GM12872 (cell line): ENCODE measurements around the gene GRIK5.

Experiments used
- CTCF ChIP-seq: IDR thresholded peaks from 3 replicates; pipeline ENCODE4 v1.5.1; 2011; ENCODE audit warnings: low read depth, mild to moderate bottlenecking, low read length, moderate library complexity; ENCODE audit not compliant: insufficient read depth

Gene GRIK5

GRCh38 chr19:41987141-41987860, 82.7 kb downstream of the GRIK5 start:
- TF ChIP-seq CTCF, result no peak

- TF ChIP-seq CTCF, result no peak
Observed at GRCh38 chr19:41984961-41985360, 85.0 kb downstream of the GRIK5 start.

GRCh38 chr19:41981724-41982123, 88.3 kb downstream of the GRIK5 start:
- TF ChIP-seq CTCF, result no peak

- TF ChIP-seq CTCF, result no peak
Observed at GRCh38 chr19:41978470-41978869, 91.5 kb downstream of the GRIK5 start.

- TF ChIP-seq CTCF, result no peak
Observed at GRCh38 chr19:41977916-41978315, 92.1 kb downstream of the GRIK5 start.

- no peak for TF ChIP-seq CTCF
Observed at GRCh38 chr19:41974652-41975051, 95.4 kb downstream of the GRIK5 start.

GRCh38 chr19:41971363-41971762, 98.6 kb downstream of the GRIK5 start:
- no peak for TF ChIP-seq CTCF
